ENCODE results near the gene TM6SF1. TPM values are rescaled to one million over a fixed set of nuclear protein-coding genes. Genes with fewer than 3 reads are reported as not detected.

Gene TM6SF1
- 2.3 and 6.0 TPM in 2 replicates for total RNA-seq

DNA sequence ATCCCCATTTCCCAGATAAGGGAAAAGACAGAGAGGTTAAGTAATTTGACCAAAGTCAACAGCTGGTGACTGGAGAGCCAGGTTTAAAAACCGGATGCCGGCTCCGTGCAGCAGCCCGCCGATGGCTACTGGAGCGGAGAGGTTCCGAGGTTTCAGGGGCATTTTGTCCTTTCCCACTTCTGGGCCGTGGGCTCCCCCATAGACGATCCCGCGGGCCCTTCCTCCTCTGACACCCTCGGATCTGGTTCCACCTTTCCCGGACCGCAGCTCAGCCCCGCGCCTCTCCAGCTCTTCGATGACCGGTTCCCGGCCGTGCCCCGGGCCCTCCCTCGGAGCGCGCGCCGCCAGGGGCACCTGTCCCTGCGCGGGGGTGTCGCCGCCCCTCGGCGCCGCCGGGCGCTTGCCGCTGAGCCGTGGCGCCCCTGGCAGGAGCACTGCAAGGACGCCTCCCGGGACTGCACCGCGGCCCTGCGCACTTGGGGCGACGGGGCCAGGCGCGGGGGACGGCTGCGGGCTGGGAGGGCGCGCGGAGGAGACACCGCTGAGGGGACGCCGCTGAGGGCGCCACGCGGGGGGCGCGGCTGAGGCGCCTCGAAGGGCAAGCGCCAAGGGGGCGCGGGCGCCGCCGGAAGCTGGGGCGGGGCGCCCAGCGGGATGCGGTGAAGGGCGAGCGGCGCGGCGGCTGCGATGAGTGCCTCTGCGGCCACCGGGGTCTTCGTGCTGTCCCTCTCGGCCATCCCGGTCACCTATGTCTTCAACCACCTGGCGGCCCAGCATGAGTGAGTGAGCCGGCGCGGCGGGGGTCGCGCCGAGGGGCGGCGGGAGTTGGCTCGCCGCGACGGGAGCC lies at the start of gene TM6SF1:
Gene TM6SF1 (plus strand): TSS at position 652 of the 847 bp plus-strand sequence. CDS start 36 bp downstream, at position 688.

DNA sequence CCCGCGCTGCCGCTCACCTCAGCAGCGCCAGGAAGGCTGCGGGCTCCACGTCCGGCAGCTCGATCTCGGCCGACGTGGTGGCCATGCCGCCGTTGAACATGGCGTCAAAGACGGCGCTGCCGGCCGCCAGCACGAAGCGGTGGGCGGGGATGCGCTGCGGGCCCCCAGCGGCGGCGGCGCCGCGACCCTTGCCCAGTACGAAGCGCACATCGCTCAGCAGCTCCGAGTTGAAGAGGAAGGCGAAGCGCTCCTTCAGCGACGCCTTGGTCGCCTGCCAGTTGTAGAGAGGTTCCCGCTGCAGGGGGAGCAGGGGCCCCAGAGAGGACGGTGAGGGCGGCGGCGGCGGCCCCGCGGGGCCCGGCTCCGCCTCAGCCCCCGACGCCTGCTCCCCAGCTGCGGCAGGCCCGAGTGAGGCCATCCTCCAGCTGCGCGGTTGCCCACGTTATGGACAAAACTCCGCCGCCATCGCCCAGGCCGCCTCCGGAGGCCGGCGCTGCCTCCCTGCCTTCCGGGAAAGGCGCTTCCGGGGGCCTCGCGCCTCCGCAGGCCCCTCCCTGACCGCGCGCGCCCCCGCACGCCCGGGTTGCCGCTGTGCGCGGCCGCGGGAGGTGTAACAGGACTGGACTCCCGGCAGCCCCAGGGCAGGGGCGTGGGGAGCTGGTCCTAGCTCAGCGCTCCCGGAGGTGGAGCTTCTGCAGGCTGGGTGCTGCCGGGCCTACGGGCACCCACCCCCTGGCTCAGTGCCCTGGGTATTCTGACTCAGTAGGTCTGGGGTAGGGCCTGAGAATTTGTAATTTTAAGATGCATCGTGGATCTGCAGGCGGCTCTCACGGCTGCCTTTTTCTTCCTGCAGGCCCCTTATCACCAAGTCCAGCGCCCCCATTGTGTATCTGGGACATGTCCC lies 40.5 kb upstream of the TM6SF1 start, which contains the start of gene BTBD1:
Gene BTBD1 (minus strand): TSS at position 519 of the 904 bp plus-strand sequence. CDS start 101 bp downstream, at position 418.

Other genes starting within 250 kb of the TM6SF1 start
- 0.36 and 0.49 TPM in 2 replicates for gene HOMER2, start 154.9 kb upstream of the TM6SF1 start, total RNA-seq
- gene RAMAC, start 121.4 kb upstream of the TM6SF1 start, total RNA-seq, result 14.4 and 22.9 TPM in 2 replicates
- 5.2 and 7.4 TPM in 2 replicates for gene C15orf40, start 96.0 kb upstream of the TM6SF1 start, total RNA-seq
- 63.9 and 68.2 TPM in 2 replicates for gene BTBD1, start 40.4 kb upstream of the TM6SF1 start, total RNA-seq
- gene HDGFL3, start 100.2 kb downstream of the TM6SF1 start, total RNA-seq, result 14.6 and 15.2 TPM in 2 replicates
- gene BNC1, start 177.0 kb downstream of the TM6SF1 start, total RNA-seq, result 1.1 and 2.6 TPM in 2 replicates

All from cardiac atrium fibroblast (primary cell).